SK-N-MC (cell line): ENCODE results near the gene RAD23B.

Experiments
- DNase-seq: peaks from one replicate; pipeline ENCODE4 v3.0.0-alpha.2; 2011; ENCODE audit warnings: low read depth, low spot score
- H3K27ac ChIP-seq: fragments of 200-600 bp; sonication (generic); 2 replicates; pipeline ENCODE4 v1.5.1; 2016; ENCODE audit warnings: mixed run types
- H3K36me3 ChIP-seq: fragments of 200-600 bp; sonication (generic); 2 replicates; pipeline ENCODE4 v1.6.1; 2017; ENCODE audit warnings: antibody characterized with exemption, low read length, mixed read lengths; ENCODE audit not compliant: insufficient read depth
- H3K4me3 ChIP-seq: fragments of 200-600 bp; sonication (generic); 2 replicates; pipeline ENCODE4 v1.5.1; 2016
- H3K9ac ChIP-seq: fragments of 200-600 bp; sonication (generic); 2 replicates; pipeline ENCODE4 v1.8.0; 2017; ENCODE audit warnings: mixed run types, mixed read lengths; ENCODE audit not compliant: insufficient read length
- H3K9me3 ChIP-seq: fragments of 200-600 bp; sonication (generic); 2 replicates; pipeline ENCODE4 v1.6.1; 2017; ENCODE audit warnings: low read depth, mild to moderate bottlenecking, antibody characterized with exemption, low read length, moderate library complexity, mixed read lengths
- EZH2 ChIP-seq: fragments of 200-600 bp; sonication (generic); IDR thresholded peaks from one replicate; pipeline ENCODE4 v1.6.1; 2017; ENCODE audit warnings: antibody characterized with exemption
- FOXP2 ChIP-seq: optimal IDR thresholded peaks from 2 replicates; pipeline ENCODE3; 2011; ENCODE audit warnings: mild to moderate bottlenecking, moderate library complexity; ENCODE audit not compliant: insufficient read depth; ENCODE audit errors: extremely low read length, control extremely low read depth
- POLR2AphosphoS5 ChIP-seq: IDR thresholded peaks from 2 replicates; pipeline ENCODE4 v1.6.1; 2012; ENCODE audit warnings: mild to moderate bottlenecking, low read depth, low read length, borderline replicate concordance

RAD23B gene

DNA sequence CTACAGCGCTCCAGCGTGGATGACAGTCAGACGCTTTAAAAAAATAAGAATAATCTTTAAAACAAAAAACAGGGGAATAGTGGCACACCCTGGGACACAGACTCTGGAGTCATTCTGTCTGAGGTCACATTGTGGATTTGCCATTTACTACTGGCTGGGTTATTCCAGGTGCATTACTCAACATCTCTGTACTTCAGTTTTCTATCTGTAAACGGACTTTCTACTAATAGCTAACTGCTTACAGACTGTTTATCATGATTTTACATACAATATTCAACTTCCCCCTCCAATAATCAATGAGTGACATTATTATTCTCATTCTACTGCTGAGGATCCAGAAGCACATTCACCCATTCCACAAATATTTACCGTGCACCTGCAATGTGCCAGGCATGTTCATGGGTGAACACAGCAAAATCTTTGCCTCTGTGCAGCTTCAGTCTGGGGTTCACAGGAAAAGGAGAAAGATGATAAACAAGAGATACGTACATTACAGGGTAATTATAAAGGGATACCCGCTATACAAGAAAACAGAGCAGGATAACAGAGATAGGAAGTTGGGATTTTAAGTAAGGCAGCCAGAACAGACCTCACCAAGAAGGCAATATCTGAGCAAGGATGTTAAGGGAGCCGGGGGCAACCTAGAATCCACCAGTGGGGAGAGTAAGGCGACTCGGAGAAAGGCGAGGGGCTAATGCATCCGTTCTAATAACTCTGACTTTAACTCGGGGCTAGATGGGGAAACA lies 984 bp upstream of the RAD23B start:
- peaks cover 22% of the 10 kb centered on the region for H3K36me3 ChIP-seq
- H3K9ac ChIP-seq = peak overlapping the region; percentile 91
- peak overlapping the region; percentile 90 for H3K4me3 ChIP-seq
- peaks cover 4% of the 10 kb centered on the region; the same call in 1 of the 2 replicates for H3K9me3 ChIP-seq
- H3K27ac ChIP-seq = no peak overlapping the region
- TF ChIP-seq EZH2 = no peak
- no peak for DNase-seq

DNA sequence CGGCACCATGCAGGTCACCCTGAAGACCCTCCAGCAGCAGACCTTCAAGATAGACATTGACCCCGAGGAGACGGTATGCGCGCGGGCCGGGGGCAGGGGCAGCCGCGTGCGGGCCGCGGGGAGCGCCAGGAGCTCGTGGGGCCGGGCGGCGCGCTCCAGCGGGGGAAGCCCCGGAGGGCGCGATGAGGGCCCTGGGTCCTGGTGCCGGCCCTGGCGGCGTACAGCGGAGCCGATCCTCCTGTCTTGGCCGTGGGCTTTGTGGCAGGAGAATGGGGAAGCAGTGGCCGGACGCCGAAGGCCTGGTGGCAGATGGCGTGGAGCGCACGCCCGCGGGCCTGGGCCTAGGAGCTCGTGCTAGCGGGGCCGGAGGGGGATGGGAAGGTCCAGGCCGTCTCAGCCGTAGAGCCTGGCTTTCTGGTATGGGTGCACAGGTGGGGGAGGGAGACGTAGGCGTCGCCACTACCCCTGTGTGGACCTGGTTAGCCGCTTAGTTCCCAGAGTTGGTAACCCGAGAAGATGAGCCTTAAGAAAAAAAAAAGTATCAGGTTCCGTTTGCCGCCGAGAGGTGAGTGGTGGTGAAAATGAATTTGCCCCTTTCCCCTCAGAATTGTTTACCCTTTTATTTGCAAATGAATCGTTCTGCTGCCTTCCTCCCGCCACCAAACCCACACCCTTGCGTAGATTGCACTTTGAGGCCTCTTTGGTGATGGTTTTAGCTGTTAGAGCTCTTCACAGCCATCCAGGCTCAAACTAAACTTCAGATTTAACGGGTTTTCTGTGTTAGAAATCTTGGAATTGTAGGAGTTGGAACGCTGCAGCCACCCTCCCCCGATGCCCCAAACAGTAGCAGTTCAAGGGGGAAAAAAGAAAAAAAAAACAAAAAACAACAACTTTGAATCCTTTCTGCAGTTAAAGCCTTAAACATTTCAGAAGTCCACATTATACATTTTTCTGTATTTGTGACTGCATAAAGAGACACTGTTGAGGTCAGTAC lies 841 bp downstream of the RAD23B start:
- Histone ChIP-seq H3K9me3 (peaks cover 4% of the 10 kb centered on the region; the same call in 1 of the 2 replicates), H3K4me3 (peak overlapping the region; percentile 96), H3K9ac (peak overlapping the region; percentile 99), H3K36me3 (peaks cover 31% of the 10 kb centered on the region), H3K27ac (peak overlapping the region; percentile 93)
- TF ChIP-seq POLR2AphosphoS5 (no peak), FOXP2 (no peak), EZH2 (no peak)
- no peak for DNase-seq

DNA sequence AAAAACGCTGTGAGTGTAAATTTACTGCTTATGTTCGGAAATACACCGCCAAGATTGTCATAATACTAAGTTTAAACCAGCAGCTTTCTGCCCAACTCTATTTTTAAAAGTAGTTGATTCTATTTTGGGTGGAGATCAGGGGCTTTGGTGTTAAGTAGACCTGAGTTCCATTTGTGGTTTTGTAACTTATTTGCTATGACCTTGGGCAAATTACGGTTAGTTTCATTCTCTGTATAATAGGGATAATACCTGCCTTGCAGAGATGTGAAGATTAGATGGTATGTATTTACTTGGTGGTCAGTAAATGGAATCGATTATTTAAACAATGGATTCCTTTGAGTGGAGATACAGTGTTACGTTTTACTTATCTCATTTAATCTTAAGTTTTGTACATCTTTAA lies 1.6 kb downstream of the RAD23B start:
- Histone ChIP-seq H3K4me3 (peak overlapping the region; percentile 96), H3K9ac (peak overlapping the region; percentile 99), H3K9me3 (peaks cover 4% of the 10 kb centered on the region; the same call in 1 of the 2 replicates), H3K27ac (no peak overlapping the region), H3K36me3 (peaks cover 33% of the 10 kb centered on the region)
- no peak for DNase-seq
- no peak for TF ChIP-seq POLR2AphosphoS5

DNA sequence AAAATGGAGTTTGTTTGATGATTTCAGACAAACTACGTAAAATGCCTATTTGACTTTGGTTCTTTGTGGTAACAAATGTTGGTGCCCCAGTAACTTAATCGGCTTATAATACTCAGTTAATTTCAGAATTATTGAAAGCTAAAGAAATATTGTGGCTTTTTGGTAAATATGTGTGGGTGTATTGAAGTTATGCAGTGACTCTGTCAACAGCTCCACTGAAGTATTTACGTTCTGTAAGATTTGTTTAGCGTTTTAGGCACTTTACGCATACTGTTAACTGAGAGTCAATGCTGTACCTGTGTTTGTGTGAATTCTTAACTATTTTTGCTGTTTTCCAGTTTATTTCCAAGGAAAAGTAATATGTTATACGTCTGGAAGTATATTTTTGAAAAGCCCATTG lies 2.2 kb downstream of the RAD23B start:
- Histone ChIP-seq H3K9ac (peak overlapping the region; percentile 99), H3K4me3 (peak overlapping the region; percentile 96), H3K27ac (no peak overlapping the region), H3K36me3 (peaks cover 40% of the 10 kb centered on the region), H3K9me3 (peaks cover 4% of the 10 kb centered on the region; the same call in 1 of the 2 replicates)
- TF ChIP-seq POLR2AphosphoS5 = no peak
- no peak for TF ChIP-seq FOXP2
- TF ChIP-seq EZH2 = no peak
- no peak for DNase-seq

DNA sequence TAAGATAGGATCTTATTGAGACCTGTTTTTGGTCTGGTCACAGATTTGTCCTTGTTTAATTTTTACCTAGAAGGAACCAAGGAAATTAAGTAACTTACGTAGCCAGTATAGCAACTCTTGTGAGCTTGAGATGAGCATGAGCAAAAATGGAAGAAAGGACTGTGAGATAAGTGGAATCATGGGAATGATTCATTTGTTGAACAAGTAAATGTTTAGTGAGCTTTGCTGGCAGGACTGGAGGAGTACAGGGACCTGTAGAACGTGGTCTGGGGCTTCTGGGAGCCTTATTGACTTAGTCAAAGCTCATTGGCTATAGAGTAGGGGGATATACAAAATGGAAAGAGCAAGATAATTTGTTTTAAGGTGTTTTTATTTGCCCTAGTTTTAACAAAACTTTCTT lies 3.0 kb downstream of the RAD23B start:
- H3K4me3 ChIP-seq = peak overlapping the region; percentile 96
- peaks cover 4% of the 10 kb centered on the region; the same call in 1 of the 2 replicates for H3K9me3 ChIP-seq
- H3K27ac ChIP-seq = no peak overlapping the region
- H3K36me3 ChIP-seq = peaks cover 47% of the 10 kb centered on the region
- TF ChIP-seq EZH2 = no peak
- TF ChIP-seq FOXP2 = no peak
- H3K9ac ChIP-seq = no peak overlapping the region
- no peak for DNase-seq

DNA sequence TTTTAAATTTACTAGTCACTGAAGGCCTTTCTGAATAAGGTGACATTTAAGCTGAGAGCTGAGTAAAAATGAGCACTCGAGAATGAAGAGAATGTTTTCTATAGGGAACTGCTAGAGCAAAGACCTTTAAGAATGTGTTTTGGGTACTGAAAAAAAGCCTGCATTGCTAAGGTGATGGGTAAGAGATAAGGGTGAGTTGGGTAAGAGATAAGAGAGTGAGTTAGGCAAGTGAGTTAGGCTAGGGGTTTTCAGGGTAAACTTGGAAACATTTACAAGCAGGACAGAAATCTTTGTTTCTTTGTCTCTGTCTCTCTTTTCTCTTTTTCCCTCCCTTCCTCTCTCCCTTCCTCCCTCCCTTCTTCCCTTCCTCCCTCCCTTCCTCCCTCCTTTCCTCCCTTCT lies 5.6 kb downstream of the RAD23B start:
- H3K36me3 ChIP-seq = peaks cover 66% of the 10 kb centered on the region
- TF ChIP-seq POLR2AphosphoS5 (no peak), EZH2 (no peak), FOXP2 (no peak)
- H3K4me3 ChIP-seq = no peak overlapping the region
- peaks cover 4% of the 10 kb centered on the region; the same call in 1 of the 2 replicates for H3K9me3 ChIP-seq
- H3K9ac ChIP-seq = no peak overlapping the region
- H3K27ac ChIP-seq = no peak overlapping the region
- no peak for DNase-seq

DNA sequence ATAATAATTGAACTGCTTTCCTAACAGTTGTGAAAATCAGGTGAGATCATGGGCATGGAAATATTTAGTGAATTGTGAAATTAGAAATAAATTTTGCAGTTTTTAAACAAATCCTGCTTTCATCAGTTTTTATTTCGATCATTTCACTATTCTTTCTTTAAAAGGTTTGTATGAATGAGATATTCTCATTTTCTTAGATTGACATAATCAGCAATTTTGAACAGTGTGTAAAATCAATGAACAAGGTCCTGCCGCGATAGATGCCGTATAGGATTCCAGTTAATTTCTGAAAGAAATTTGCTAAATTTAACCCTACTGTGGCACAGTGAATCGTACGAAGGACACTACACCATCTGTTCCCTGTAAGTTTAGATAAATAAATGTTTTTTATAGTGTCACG lies 7.5 kb downstream of the RAD23B start:
- H3K9ac ChIP-seq = no peak overlapping the region
- H3K36me3 ChIP-seq = peaks cover 54% of the 10 kb centered on the region
- H3K9me3 ChIP-seq = peaks cover 4% of the 10 kb centered on the region; the same call in 1 of the 2 replicates
- H3K27ac ChIP-seq = no peak overlapping the region
- TF ChIP-seq FOXP2 (no peak), POLR2AphosphoS5 (no peak), EZH2 (no peak)
- DNase-seq = no peak
- no peak overlapping the region for H3K4me3 ChIP-seq

DNA sequence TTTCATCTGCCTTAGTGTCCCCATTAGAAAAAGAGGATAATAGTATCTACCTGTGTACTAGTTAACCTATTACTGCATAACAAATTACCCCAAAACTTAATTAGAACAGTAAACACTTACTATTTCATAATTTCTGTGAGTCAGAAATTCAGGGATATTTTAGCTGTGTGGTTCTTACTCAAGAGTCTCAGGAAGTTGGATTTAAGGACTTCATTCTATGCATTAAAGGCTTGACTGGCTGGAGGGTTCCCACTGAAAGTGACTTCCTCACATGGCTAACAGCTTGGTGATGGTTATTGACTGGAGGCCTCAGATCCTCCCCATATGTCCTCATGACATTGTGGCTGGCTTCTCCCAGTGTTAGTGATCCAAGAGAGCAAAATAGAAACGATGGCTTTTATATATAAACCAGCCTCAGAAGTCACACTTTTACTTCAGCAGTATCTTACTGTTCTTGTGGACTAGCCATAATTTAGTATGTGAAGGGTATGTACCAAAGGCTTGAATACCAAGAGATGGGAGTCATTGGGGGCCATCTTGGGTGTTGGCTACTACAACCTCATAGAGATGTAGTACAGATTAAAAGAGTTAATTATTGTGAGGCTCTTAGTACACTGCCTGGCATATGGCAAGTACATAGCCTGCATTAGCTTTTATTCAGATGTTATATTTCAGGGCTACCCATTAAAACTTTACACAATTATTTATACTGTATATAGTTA lies 9.9 kb downstream of the RAD23B start:
- Histone ChIP-seq H3K9me3 (no peaks in the 10 kb centered on the region; the same call in 1 of the 2 replicates), H3K27ac (no peak overlapping the region), H3K36me3 (peaks cover 50% of the 10 kb centered on the region), H3K4me3 (no peak overlapping the region), H3K9ac (no peak overlapping the region)
- no peak for DNase-seq
- TF ChIP-seq FOXP2 = no peak
- no peak for TF ChIP-seq POLR2AphosphoS5
- no peak for TF ChIP-seq EZH2
